Parathyroid adenoma (tissue), 2 donors: ENCODE data around the gene DLG2.

Experiments
- H2AFZ ChIP-seq: fragments of 300-600 bp; sonication (generic); one replicate; pipeline ENCODE4 v1.7.0; 2017; ENCODE audit warnings: antibody characterized with exemption, mild to moderate bottlenecking
- H3K27ac ChIP-seq: fragments of 300-600 bp; sonication (generic); one replicate; pipeline ENCODE4 v1.7.0; 2017
- H3K27me3 ChIP-seq: fragments of 300-600 bp; sonication (generic); one replicate; pipeline ENCODE4 v1.7.0; 2017; ENCODE audit warnings: low read length; ENCODE audit not compliant: control insufficient read depth, insufficient read depth
- H3K36me3 ChIP-seq: fragments of 300-600 bp; sonication (generic); one replicate; pipeline ENCODE4 v1.7.0; 2017; ENCODE audit warnings: low read length; ENCODE audit not compliant: control insufficient read depth, insufficient read depth
- H3K4me1 ChIP-seq: fragments of 300-600 bp; sonication (generic); one replicate; pipeline ENCODE4 v1.7.0; 2017; ENCODE audit warnings: control low read depth
- H3K4me2 ChIP-seq: fragments of 300-600 bp; sonication (generic); one replicate; pipeline ENCODE4 v1.7.0; 2017; ENCODE audit warnings: low read length
- H3K4me3 ChIP-seq: fragments of 300-600 bp; sonication (generic); one replicate; pipeline ENCODE4 v1.7.0; 2017; ENCODE audit warnings: low read depth, low read length
- H3K79me2 ChIP-seq: fragments of 300-600 bp; sonication (generic); one replicate; pipeline ENCODE4 v1.7.0; 2017; ENCODE audit warnings: control low read depth
- H3K9ac ChIP-seq: fragments of 300-600 bp; sonication (generic); one replicate; pipeline ENCODE4 v1.7.0; 2017; ENCODE audit warnings: mild to moderate bottlenecking
- H3K9me3 ChIP-seq: fragments of 300-600 bp; sonication (generic); one replicate; pipeline ENCODE4 v1.7.0; 2017; ENCODE audit warnings: low read length; ENCODE audit not compliant: control insufficient read depth
- CTCF ChIP-seq: fragments of 300-600 bp; sonication (generic); IDR thresholded peaks from one replicate; pipeline ENCODE4 v1.7.0; 2017; ENCODE audit warnings: antibody characterized with exemption, mild to moderate bottlenecking
- donor health status: primary hyperparathyroidism.

The DLG2 gene

GRCh38 chr11:83863272-83863671, 1763.9 kb downstream of the DLG2 start:
- Histone ChIP-seq H3K27ac (no peak overlapping the region), H3K27me3 (no peaks in the 10 kb centered on the region), H3K9ac (no peak overlapping the region), H3K9me3 (no peaks in the 10 kb centered on the region), H3K4me3 (no peak overlapping the region), H2AFZ (no peak overlapping the region), H3K4me1 (no peaks in the 10 kb centered on the region), H3K79me2 (no peaks in the 10 kb centered on the region), H3K4me2 (no peak overlapping the region), H3K36me3 (no peaks in the 10 kb centered on the region)
- no peak for TF ChIP-seq CTCF

- Histone ChIP-seq H3K36me3 (no peaks in the 10 kb centered on the region), H3K27ac (no peak overlapping the region), H3K9ac (no peak overlapping the region), H3K4me1 (no peaks in the 10 kb centered on the region), H2AFZ (no peak overlapping the region), H3K27me3 (no peaks in the 10 kb centered on the region), H3K9me3 (no peaks in the 10 kb centered on the region), H3K4me2 (no peak overlapping the region), H3K4me3 (no peak overlapping the region), H3K79me2 (no peaks in the 10 kb centered on the region)
- no peak for TF ChIP-seq CTCF
Measured at GRCh38 chr11:83862691-83863090, 1764.5 kb downstream of the DLG2 start.

- H3K27ac ChIP-seq, result no peak overlapping the region
- no peaks in the 10 kb centered on the region for H3K4me1 ChIP-seq
- no peak overlapping the region for H3K4me3 ChIP-seq
- no peak overlapping the region for H3K4me2 ChIP-seq
- no peak overlapping the region for H3K9ac ChIP-seq
- no peak for TF ChIP-seq CTCF
- no peaks in the 10 kb centered on the region for H3K27me3 ChIP-seq
- no peaks in the 10 kb centered on the region for H3K9me3 ChIP-seq
- H3K79me2 ChIP-seq, result no peaks in the 10 kb centered on the region
- H3K36me3 ChIP-seq, result no peaks in the 10 kb centered on the region
- no peak overlapping the region for H2AFZ ChIP-seq
Measured at GRCh38 chr11:83862033-83862432, 1765.1 kb downstream of the DLG2 start.

GRCh38 chr11:83858694-83859093, 1768.5 kb downstream of the DLG2 start:
- Histone ChIP-seq H3K27ac (no peak overlapping the region), H3K9me3 (no peaks in the 10 kb centered on the region), H3K36me3 (no peaks in the 10 kb centered on the region), H3K4me2 (no peak overlapping the region), H3K9ac (no peak overlapping the region), H2AFZ (no peak overlapping the region), H3K4me3 (no peak overlapping the region), H3K4me1 (no peaks in the 10 kb centered on the region), H3K79me2 (no peaks in the 10 kb centered on the region), H3K27me3 (no peaks in the 10 kb centered on the region)
- TF ChIP-seq CTCF, result no peak

GRCh38 chr11:83855237-83855636, 1771.9 kb downstream of the DLG2 start:
- no peaks in the 10 kb centered on the region for H3K36me3 ChIP-seq
- no peaks in the 10 kb centered on the region for H3K27me3 ChIP-seq
- no peak overlapping the region for H3K27ac ChIP-seq
- no peaks in the 10 kb centered on the region for H3K4me1 ChIP-seq
- no peaks in the 10 kb centered on the region for H3K79me2 ChIP-seq
- H3K4me3 ChIP-seq, result no peak overlapping the region
- no peak for TF ChIP-seq CTCF
- H3K9me3 ChIP-seq, result no peaks in the 10 kb centered on the region
- no peak overlapping the region for H2AFZ ChIP-seq
- no peak overlapping the region for H3K9ac ChIP-seq
- no peak overlapping the region for H3K4me2 ChIP-seq
